ENCODE results near the gene GRIK4.

GRCh38 chr11:120977266-120978137, 466.0 kb downstream of the GRIK4 start:
- TF ChIP-seq, protein P1, sequence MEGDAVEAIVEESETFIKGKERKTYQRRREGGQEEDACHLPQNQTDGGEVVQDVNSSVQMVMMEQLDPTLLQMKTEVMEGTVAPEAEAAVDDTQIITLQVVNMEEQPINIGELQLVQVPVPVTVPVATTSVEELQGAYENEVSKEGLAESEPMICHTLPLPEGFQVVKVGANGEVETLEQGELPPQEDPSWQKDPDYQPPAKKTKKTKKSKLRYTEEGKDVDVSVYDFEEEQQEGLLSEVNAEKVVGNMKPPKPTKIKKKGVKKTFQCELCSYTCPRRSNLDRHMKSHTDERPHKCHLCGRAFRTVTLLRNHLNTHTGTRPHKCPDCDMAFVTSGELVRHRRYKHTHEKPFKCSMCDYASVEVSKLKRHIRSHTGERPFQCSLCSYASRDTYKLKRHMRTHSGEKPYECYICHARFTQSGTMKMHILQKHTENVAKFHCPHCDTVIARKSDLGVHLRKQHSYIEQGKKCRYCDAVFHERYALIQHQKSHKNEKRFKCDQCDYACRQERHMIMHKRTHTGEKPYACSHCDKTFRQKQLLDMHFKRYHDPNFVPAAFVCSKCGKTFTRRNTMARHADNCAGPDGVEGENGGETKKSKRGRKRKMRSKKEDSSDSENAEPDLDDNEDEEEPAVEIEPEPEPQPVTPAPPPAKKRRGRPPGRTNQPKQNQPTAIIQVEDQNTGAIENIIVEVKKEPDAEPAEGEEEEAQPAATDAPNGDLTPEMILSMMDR (IDR thresholded peaks at IDR 0.05; ENCODE audit: insufficient read depth, low read length), result no peak
- TF ChIP-seq POLR2AphosphoS5 (IDR thresholded peaks at IDR 0.05; ENCODE audit: low read depth), result no peak
- TF ChIP-seq REST (IDR thresholded peaks at IDR 0.05; ENCODE audit: insufficient replicate concordance, low read depth), result no peak
- no peak for TF ChIP-seq GABPA (IDR thresholded peaks at IDR 0.05; ENCODE audit: low read depth)
